ENCODE data around the gene NBPF1.
"Not testable (repeated sequence)": the region's sequence is repeated elsewhere in the genome, so short reads cannot be mapped to it uniquely, and the experiment has no call there.

DNA sequence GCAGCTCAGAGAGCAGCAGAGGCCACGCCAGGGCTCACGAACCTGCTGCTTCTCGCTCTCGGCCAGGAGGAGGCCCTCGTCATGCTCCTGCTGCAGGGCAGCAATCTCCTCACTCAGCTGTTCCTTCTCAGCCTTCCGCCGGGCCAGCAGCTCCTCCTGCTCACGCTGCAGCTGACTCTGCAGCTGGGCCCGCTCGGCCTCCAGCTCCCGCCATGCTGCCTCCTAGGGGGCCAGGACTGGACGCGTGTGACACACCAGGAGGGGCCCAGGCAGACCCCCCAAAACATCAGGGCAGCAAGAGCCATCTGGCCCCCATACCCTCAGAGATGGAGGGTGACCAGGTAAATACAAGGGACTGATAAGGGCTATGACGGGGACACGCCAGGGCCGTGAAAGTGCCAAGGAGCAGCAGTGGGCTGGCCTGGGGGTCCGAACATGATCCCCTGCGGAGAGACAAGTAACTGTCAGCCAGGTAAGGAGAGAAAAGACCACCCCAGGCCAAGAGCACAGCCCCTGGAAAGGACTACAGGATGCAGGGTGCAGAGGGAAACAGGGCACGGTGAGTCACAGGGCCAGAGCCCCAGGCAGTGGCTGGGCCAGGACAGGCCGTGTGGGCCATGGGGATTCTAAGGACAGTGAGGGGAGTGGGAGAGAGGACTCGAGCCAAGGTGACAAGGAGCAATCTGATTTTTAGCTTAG, 6.6 kb upstream of the NBPF1 start:
- TF ChIP-seq, protein P1, sequence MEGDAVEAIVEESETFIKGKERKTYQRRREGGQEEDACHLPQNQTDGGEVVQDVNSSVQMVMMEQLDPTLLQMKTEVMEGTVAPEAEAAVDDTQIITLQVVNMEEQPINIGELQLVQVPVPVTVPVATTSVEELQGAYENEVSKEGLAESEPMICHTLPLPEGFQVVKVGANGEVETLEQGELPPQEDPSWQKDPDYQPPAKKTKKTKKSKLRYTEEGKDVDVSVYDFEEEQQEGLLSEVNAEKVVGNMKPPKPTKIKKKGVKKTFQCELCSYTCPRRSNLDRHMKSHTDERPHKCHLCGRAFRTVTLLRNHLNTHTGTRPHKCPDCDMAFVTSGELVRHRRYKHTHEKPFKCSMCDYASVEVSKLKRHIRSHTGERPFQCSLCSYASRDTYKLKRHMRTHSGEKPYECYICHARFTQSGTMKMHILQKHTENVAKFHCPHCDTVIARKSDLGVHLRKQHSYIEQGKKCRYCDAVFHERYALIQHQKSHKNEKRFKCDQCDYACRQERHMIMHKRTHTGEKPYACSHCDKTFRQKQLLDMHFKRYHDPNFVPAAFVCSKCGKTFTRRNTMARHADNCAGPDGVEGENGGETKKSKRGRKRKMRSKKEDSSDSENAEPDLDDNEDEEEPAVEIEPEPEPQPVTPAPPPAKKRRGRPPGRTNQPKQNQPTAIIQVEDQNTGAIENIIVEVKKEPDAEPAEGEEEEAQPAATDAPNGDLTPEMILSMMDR (IDR thresholded peaks at IDR 0.05) = not testable (repeated sequence)
- TF ChIP-seq POLR2A (IDR thresholded peaks at IDR 0.05) = not testable (repeated sequence)
